CD14-positive monocyte (primary cell): ENCODE data around the gene PPP4R3A. TPM values are rescaled to one million over a fixed set of nuclear protein-coding genes. Genes with fewer than 3 reads are reported as not detected.

ENCODE experiments used
- DNase-seq, 3 donors: peaks; one replicate each; pipeline ENCODE4 v3.0.0-alpha.2; 2011 to 2022
- H2AFZ ChIP-seq: 2 replicates; pipeline ENCODE4 v1.6.0; 2012; ENCODE audit warnings: mild to moderate bottlenecking, low read depth, low read length, inconsistent platforms; ENCODE audit not compliant: insufficient read depth, poor library complexity, severe bottlenecking
- H3K27ac ChIP-seq, 2 donors: 1 replicate in 1 of 2; 2 replicates in 1 of 2; pipeline ENCODE4 v1.5.1; 2012 to 2013; ENCODE audit warnings: low read length in 2 of 2, control low read depth in 1 of 2, inconsistent platforms in 1 of 2, low read depth in 1 of 2, mild to moderate bottlenecking in 1 of 2
- H3K27me3 ChIP-seq, 2 donors: one replicate each; pipeline versions ENCODE4 v1.6.0 to v1.6.1; 2011 to 2013; ENCODE audit warnings: low read length in 2 of 2; ENCODE audit not compliant: control insufficient read depth in 2 of 2, insufficient read depth in 2 of 2
- H3K36me3 ChIP-seq, 2 donors: replicated peaks in 1 of 2; 1 replicate in 1 of 2; 2 replicates in 1 of 2; pipeline versions ENCODE4 v1.5.1 to v1.6.1; 2012 to 2013; ENCODE audit warnings: low read length in 2 of 2, control low read depth in 1 of 2, inconsistent platforms in 1 of 2, mild to moderate bottlenecking in 1 of 2; ENCODE audit not compliant: insufficient read depth in 2 of 2, control insufficient read depth in 1 of 2
- H3K4me1 ChIP-seq, 2 donors: 1 replicate in 1 of 2; 2 replicates in 1 of 2; pipeline versions ENCODE4 v1.5.1 to v1.6.1; 2012 to 2013; ENCODE audit warnings: low read length in 2 of 2, control low read depth in 1 of 2, inconsistent platforms in 1 of 2, mild to moderate bottlenecking in 1 of 2, moderate library complexity in 1 of 2; ENCODE audit not compliant: insufficient read depth in 2 of 2, control insufficient read depth in 1 of 2
- H3K4me2 ChIP-seq: replicated peaks from 2 replicates; pipeline ENCODE3; 2012; ENCODE audit warnings: low read length, moderate library complexity, mild to moderate bottlenecking; ENCODE audit not compliant: poor library complexity, severe bottlenecking; ENCODE audit errors: extremely low read depth
- H3K4me3 ChIP-seq, 3 experiments: fragments of 200-600 bp in 1 of 3; sonication (generic) in 1 of 3; replicated peaks in 1 of 3; 1 replicate in 2 of 3; 2 replicates in 1 of 3; pipeline ENCODE4 v1.5.1; 2011 to 2013; ENCODE audit warnings: low read length in 3 of 3, mild to moderate bottlenecking in 3 of 3, control low read depth in 2 of 3, low read depth in 2 of 3, inconsistent platforms in 1 of 3, moderate library complexity in 1 of 3
- H3K79me2 ChIP-seq: 2 replicates; pipeline ENCODE4 v1.6.0; 2012; ENCODE audit warnings: mild to moderate bottlenecking, control low read depth, inconsistent platforms, low read length, moderate library complexity; ENCODE audit not compliant: insufficient read depth
- H3K9ac ChIP-seq: 2 replicates; pipeline ENCODE4 v1.6.0; 2017; ENCODE audit warnings: low read length, mild to moderate bottlenecking; ENCODE audit not compliant: insufficient read depth, poor library complexity, severe bottlenecking
- H3K9me3 ChIP-seq, 2 donors: replicated peaks in 1 of 2; 1 replicate in 1 of 2; 2 replicates in 1 of 2; pipeline versions ENCODE4 v1.5.1 to v1.6.1; 2012 to 2013; ENCODE audit warnings: low read length in 2 of 2, control low read depth in 1 of 2; ENCODE audit not compliant: control insufficient read depth in 1 of 2, insufficient read depth in 1 of 2
- H4K20me1 ChIP-seq: 2 replicates; pipeline ENCODE4 v1.6.0; 2012; ENCODE audit warnings: mild to moderate bottlenecking, low read length, control low read depth, moderate library complexity; ENCODE audit not compliant: insufficient read depth
- H3K27ac Mint-ChIP-seq, 7 donors: one replicate each; pipeline ENCODE4 v1.8.0; 2020; ENCODE audit warnings: mild to moderate bottlenecking in 7 of 7, mixed read lengths in 7 of 7, moderate library complexity in 6 of 7, inconsistent platforms in 2 of 7
- H3K27me3 Mint-ChIP-seq, 3 donors: one replicate each; pipeline ENCODE4 v1.8.0; 2021 to 2022; ENCODE audit warnings: low read depth in 3 of 3, mild to moderate bottlenecking in 3 of 3, mixed read lengths in 3 of 3, moderate library complexity in 3 of 3, inconsistent platforms in 1 of 3
- H3K36me3 Mint-ChIP-seq, 2 donors: one replicate each; pipeline ENCODE4 v1.8.0; 2020; ENCODE audit warnings: mixed read lengths in 2 of 2, inconsistent platforms in 1 of 2, mild to moderate bottlenecking in 1 of 2
- H3K4me1 Mint-ChIP-seq: one replicate; pipeline ENCODE4 v1.8.0; 2020; ENCODE audit warnings: mild to moderate bottlenecking, mixed read lengths
- H3K4me3 Mint-ChIP-seq, 2 donors: one replicate each; pipeline ENCODE4 v1.8.0; 2020; ENCODE audit warnings: mild to moderate bottlenecking in 2 of 2, mixed read lengths in 2 of 2, moderate library complexity in 1 of 2
- H3K9me3 Mint-ChIP-seq, 7 donors: one replicate each; pipeline ENCODE4 v1.8.0; 2020 to 2022; ENCODE audit warnings: mixed read lengths in 7 of 7, mild to moderate bottlenecking in 6 of 7, moderate library complexity in 6 of 7, inconsistent platforms in 2 of 7
- CTCF ChIP-seq: fragments of 200-600 bp; IDR thresholded peaks from one replicate; pipeline ENCODE4 v1.8.0; 2022; ENCODE audit warnings: antibody characterized with exemption, mild to moderate bottlenecking
- WGBS: methylation state at CpG from one replicate; pipeline ENCODE4 v1.1.5; 2013; ENCODE audit warnings: missing lambda C conversion rate; ENCODE audit not compliant: insufficient coverage; 5-methylcytosine and 5-hydroxymethylcytosine counted together
- intact Hi-C, 2 donors: fragments of 100-400 bp; cut with micrococcal nuclease; formaldehyde crosslinking; loops; one replicate each; pipeline versions ENCODE4 v1.15.0 to v1.15.1; 2023
- polyA plus RNA-seq, 3 donors: library from polyadenylated mRNA; depleted of rRNA in 1 of 3; unstranded in 2 of 3; stranded (reverse) in 1 of 3; fragments of 300-500 nt in 2 of 3; fragments of >200 nt in 1 of 3; fragmentation: Illumina TruSeq in 2 of 3; gene quantifications; 1 replicate in 2 of 3; 2 replicates in 1 of 3; pipeline ENCODE4 v1.2.3, GENCODE V29; 2012 to 2021

The PPP4R3A gene
- polyA plus RNA-seq, 3 donors: 31.4 to 71.0 (median 41.2) TPM

- no peaks in the 10 kb centered on the region for H3K9me3 ChIP-seq
- no peaks in the 10 kb centered on the region for H3K4me1 ChIP-seq
- DNase-seq: no peak
- H3K27ac Mint-ChIP-seq: peak overlapping the region in 1 of 7 donors; percentile 21
- no CpG with 5 or more reads among the region's 3 CpGs for WGBS
- no peak for TF ChIP-seq CTCF
- no peak overlapping the region for H3K9ac ChIP-seq
- H2AFZ ChIP-seq: no peak overlapping the region
- H3K9me3 Mint-ChIP-seq: no peaks in the 10 kb centered on the region
- no peak overlapping the region for H3K4me3 ChIP-seq
- peaks cover 90 to 100% of the 10 kb centered on the region in 2 donors for H3K36me3 ChIP-seq
- peaks cover 90% of the 10 kb centered on the region for H4K20me1 ChIP-seq
- intact Hi-C loops: no loop called here
- no peak overlapping the region for H3K27ac ChIP-seq
- no peak overlapping the region for H3K4me3 Mint-ChIP-seq
- H3K27me3 Mint-ChIP-seq: no peaks in the 10 kb centered on the region
- peaks cover 28% of the 10 kb centered on the region for H3K79me2 ChIP-seq
- H3K4me1 Mint-ChIP-seq: no peaks in the 10 kb centered on the region
- no peaks in the 10 kb centered on the region for H3K27me3 ChIP-seq
- H3K4me2 ChIP-seq: no peak overlapping the region
- peaks cover 81 to 95% of the 10 kb centered on the region in 2 donors for H3K36me3 Mint-ChIP-seq
Measured at GRCh38 chr14:91464615-91465205, 45.4 kb downstream of the PPP4R3A start.

GRCh38 chr14:91458612-91459011 is 51.5 kb downstream of the PPP4R3A start:
- Mint-ChIP-seq H3K27me3 (no peaks in the 10 kb centered on the region), H3K9me3 (no peaks in the 10 kb centered on the region), H3K4me3 (no peak overlapping the region), H3K27ac (peak overlapping the region in 1 of 7 donors; percentile 1), H3K36me3 (peaks cover 76 to 86% of the 10 kb centered on the region in 2 donors), H3K4me1 (no peaks in the 10 kb centered on the region)
- Histone ChIP-seq H4K20me1 (peaks cover 82% of the 10 kb centered on the region), H2AFZ (no peak overlapping the region), H3K27ac (no peak overlapping the region), H3K9me3 (no peaks in the 10 kb centered on the region), H3K27me3 (no peaks in the 10 kb centered on the region), H3K4me2 (no peak overlapping the region), H3K9ac (no peak overlapping the region), H3K36me3 (peaks cover 77 to 94% of the 10 kb centered on the region in 2 donors), H3K79me2 (no peaks in the 10 kb centered on the region), H3K4me3 (no peak overlapping the region), H3K4me1 (no peaks in the 10 kb centered on the region)
- TF ChIP-seq CTCF: no peak
- no peak for DNase-seq
- intact Hi-C loops: no loop called here
- no CpG with 5 or more reads among the region's 5 CpGs for WGBS
